Fibroblast of lung (primary cell): ENCODE measurements around the gene MYO3B. TPM values are rescaled to one million over a fixed set of nuclear protein-coding genes. Genes with fewer than 3 reads are reported as not detected.

Experiments used
- DNase-seq, 2 donors: peaks; one replicate each; pipeline versions ENCODE4 v3.0.0 to v3.0.0-alpha.2; 2010; ENCODE audit warnings: low read depth in 2 of 2
- H2AFZ ChIP-seq: 2 replicates; pipeline ENCODE4 v1.5.1; 2012; ENCODE audit warnings: low read length, control low read depth, inconsistent platforms
- H3K27ac ChIP-seq: 2 replicates; pipeline ENCODE4 v1.5.1; 2011; ENCODE audit warnings: low read length, control low read depth; ENCODE audit not compliant: insufficient read depth
- H3K27me3 ChIP-seq: 2 replicates; pipeline ENCODE4 v1.5.1; 2011; ENCODE audit warnings: mild to moderate bottlenecking, low read length; ENCODE audit not compliant: control insufficient read depth, insufficient read depth
- H3K36me3 ChIP-seq: 2 replicates; pipeline ENCODE4 v1.5.1; 2011; ENCODE audit warnings: low read length; ENCODE audit not compliant: control insufficient read depth, insufficient read depth
- H3K4me1 ChIP-seq: 2 replicates; pipeline ENCODE4 v1.5.1; 2011; ENCODE audit warnings: low read length; ENCODE audit not compliant: control insufficient read depth, insufficient read depth; ENCODE audit errors: extremely low read depth
- H3K4me2 ChIP-seq: 2 replicates; pipeline ENCODE4 v1.5.1; 2011; ENCODE audit warnings: low read length, control low read depth; ENCODE audit not compliant: insufficient read depth; ENCODE audit errors: extremely low read depth
- H3K4me3 ChIP-seq, 4 experiments: fragments of 200-600 bp in 1 of 4; sonication (generic) in 1 of 4; replicated peaks in 1 of 4; 2 replicates each; pipeline ENCODE4 v1.5.1; 2011 to 2016; ENCODE audit warnings: low read length in 4 of 4, low read depth in 3 of 4, mild to moderate bottlenecking in 3 of 4, control low read depth in 2 of 4, inconsistent platforms in 1 of 4, mixed read lengths in 1 of 4; ENCODE audit not compliant: insufficient read depth in 1 of 4; ENCODE audit errors: control extremely low read depth in 1 of 4
- H3K79me2 ChIP-seq: 2 replicates; pipeline ENCODE4 v1.5.1; 2012; ENCODE audit warnings: mild to moderate bottlenecking, low read length, inconsistent platforms; ENCODE audit not compliant: control insufficient read depth, insufficient read depth
- H3K9ac ChIP-seq: 2 replicates; pipeline ENCODE4 v1.5.1; 2011; ENCODE audit warnings: mild to moderate bottlenecking, low read length, control low read depth; ENCODE audit not compliant: insufficient read depth
- H3K9me3 ChIP-seq: 2 replicates; pipeline ENCODE4 v1.5.1; 2012; ENCODE audit warnings: low read depth, low read length; ENCODE audit not compliant: control insufficient read depth, insufficient read depth
- H4K20me1 ChIP-seq: 2 replicates; pipeline ENCODE4 v1.5.1; 2011; ENCODE audit warnings: low read length; ENCODE audit not compliant: control insufficient read depth, insufficient read depth; ENCODE audit errors: extremely low read depth
- CTCF ChIP-seq, 2 donors: IDR thresholded peaks in 1 of 2; conservative IDR thresholded peaks in 1 of 2; 1 replicate in 1 of 2; 2 replicates in 1 of 2; pipeline ENCODE4 v1.5.1; 2011 to 2012; ENCODE audit warnings: low read length in 2 of 2, control low read depth in 1 of 2, inconsistent platforms in 1 of 2, low read depth in 1 of 2, mild to moderate bottlenecking in 1 of 2
- EZH2 ChIP-seq: IDR thresholded peaks from 2 replicates; pipeline ENCODE4 v1.5.1; 2012; ENCODE audit warnings: low read length, control low read depth, mild to moderate bottlenecking; ENCODE audit errors: missing control alignments
- polyA plus RNA-seq, 2 donors: library from polyadenylated mRNA; depleted of rRNA in 1 of 2; stranded (reverse) in 1 of 2; unstranded in 1 of 2; fragments of >200 nt; gene quantifications; 2 replicates each; pipeline ENCODE4 v1.2.1, GENCODE V29; 2011 to 2012; ENCODE audit warnings: missing spikeins in 1 of 2
- total RNA-seq: library from RNA; depleted of rRNA; stranded (reverse); fragments of >200 nt; gene quantifications from 2 replicates; pipeline ENCODE4 v1.2.1, GENCODE V29; 2014

The MYO3B gene
- total and polyA plus RNA-seq, 2 donors (not counting 1 experiment from before 2014, with no cell fraction given) = 0.06 to 0.50 TPM

GRCh38 chr2:170393861-170394498, 216.0 kb downstream of the MYO3B start:
- Histone ChIP-seq H4K20me1 (no peaks in the 10 kb centered on the region), H3K4me3 (no peak overlapping the region), H3K27me3 (no peaks in the 10 kb centered on the region), H3K9ac (no peak overlapping the region), H3K36me3 (no peaks in the 10 kb centered on the region), H3K4me1 (no peaks in the 10 kb centered on the region), H2AFZ (no peak overlapping the region), H3K4me2 (no peak overlapping the region), H3K27ac (no peak overlapping the region), H3K9me3 (no peaks in the 10 kb centered on the region), H3K79me2 (no peaks in the 10 kb centered on the region)
- no peak for TF ChIP-seq EZH2
- no peak for TF ChIP-seq CTCF (conservative IDR thresholded peaks at IDR 0.05 in 1 of 2, IDR thresholded peaks at IDR 0.05 in 1 of 2; ENCODE audit: low read depth in 1 of 2, low read length in 2 of 2)
- no peak for DNase-seq

- Histone ChIP-seq H3K4me3 (no peak overlapping the region), H3K79me2 (no peaks in the 10 kb centered on the region), H4K20me1 (no peaks in the 10 kb centered on the region), H3K9ac (no peak overlapping the region), H3K9me3 (no peaks in the 10 kb centered on the region), H2AFZ (no peak overlapping the region), H3K36me3 (no peaks in the 10 kb centered on the region), H3K27me3 (no peaks in the 10 kb centered on the region), H3K27ac (no peak overlapping the region), H3K4me1 (no peaks in the 10 kb centered on the region), H3K4me2 (no peak overlapping the region)
- no peak for TF ChIP-seq EZH2
- no peak for TF ChIP-seq CTCF (conservative IDR thresholded peaks at IDR 0.05 in 1 of 2, IDR thresholded peaks at IDR 0.05 in 1 of 2; ENCODE audit: low read depth in 1 of 2, low read length in 2 of 2)
- no peak for DNase-seq
Observed at GRCh38 chr2:170394641-170395387, 216.9 kb downstream of the MYO3B start.

GRCh38 chr2:170396799-170397459, 219.0 kb downstream of the MYO3B start:
- Histone ChIP-seq H3K9me3 (no peaks in the 10 kb centered on the region), H3K36me3 (no peaks in the 10 kb centered on the region), H4K20me1 (no peaks in the 10 kb centered on the region), H3K4me1 (no peaks in the 10 kb centered on the region), H3K4me3 (no peak overlapping the region), H3K4me2 (no peak overlapping the region), H2AFZ (no peak overlapping the region), H3K27me3 (no peaks in the 10 kb centered on the region), H3K27ac (no peak overlapping the region), H3K79me2 (no peaks in the 10 kb centered on the region), H3K9ac (no peak overlapping the region)
- TF ChIP-seq EZH2 (no peak), CTCF (conservative IDR thresholded peaks at IDR 0.05 in 1 of 2, IDR thresholded peaks at IDR 0.05 in 1 of 2; ENCODE audit: low read depth in 1 of 2, low read length in 2 of 2) (peak in 1 of 2 donors; percentile 22)
- DNase-seq = peak in 1 of 2 donors; percentile 28
